ENCODE measurements around the gene SRRT.

The SRRT gene

GRCh38 chr7:100874577-100875355, at the start of gene SRRT:
SRRT (plus strand) TSS chr7:100875103; CDS start chr7:100875591, 488 bp downstream.
- TF ChIP-seq POLR2A (IDR thresholded peaks at IDR 0.05; ENCODE audit: low read depth, low read length), result peak; percentile 84
- no peak for FAIRE-seq

DNA sequence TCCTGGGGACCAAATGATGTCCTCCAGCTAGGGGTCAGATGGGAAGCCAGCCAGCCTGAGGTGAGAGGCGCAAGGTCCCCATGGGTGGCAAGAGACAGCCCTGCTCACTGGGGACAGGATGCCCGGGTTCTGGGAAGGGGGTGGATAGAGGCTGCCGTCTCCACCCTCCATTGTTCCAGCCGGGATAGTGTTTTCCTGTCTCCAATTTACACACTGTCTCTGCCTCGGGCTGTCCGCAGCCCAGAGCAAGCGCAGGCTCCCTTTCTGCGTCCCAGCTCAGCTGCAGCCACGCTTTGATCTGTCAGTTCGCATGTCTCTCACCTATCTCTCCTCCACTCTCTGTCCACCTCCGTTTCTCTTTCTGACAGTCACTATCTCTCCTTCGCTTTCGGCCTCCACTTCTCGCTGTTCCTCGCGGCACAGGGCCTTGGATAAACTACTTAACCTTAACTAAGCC, 49.7 kb upstream of the SRRT start:
- no peak for FAIRE-seq
- no peak for DNase-seq (ENCODE audit: insufficient read length, low spot score)
- no peak for TF ChIP-seq POLR2A (IDR thresholded peaks at IDR 0.05; ENCODE audit: low read depth, low read length)

More at GRCh38 chr7:100874577-100875355, at the start of gene SRRT:
- DNase-seq (ENCODE audit: insufficient read length, low spot score), result peak; percentile 86

- no peak for DNase-seq (ENCODE audit: insufficient read length, low spot score)
- FAIRE-seq, result no peak
- TF ChIP-seq POLR2A (IDR thresholded peaks at IDR 0.05; ENCODE audit: low read depth, low read length), result no peak
Measured at GRCh38 chr7:100825751-100826513, 49.0 kb upstream of the SRRT start.

DNA sequence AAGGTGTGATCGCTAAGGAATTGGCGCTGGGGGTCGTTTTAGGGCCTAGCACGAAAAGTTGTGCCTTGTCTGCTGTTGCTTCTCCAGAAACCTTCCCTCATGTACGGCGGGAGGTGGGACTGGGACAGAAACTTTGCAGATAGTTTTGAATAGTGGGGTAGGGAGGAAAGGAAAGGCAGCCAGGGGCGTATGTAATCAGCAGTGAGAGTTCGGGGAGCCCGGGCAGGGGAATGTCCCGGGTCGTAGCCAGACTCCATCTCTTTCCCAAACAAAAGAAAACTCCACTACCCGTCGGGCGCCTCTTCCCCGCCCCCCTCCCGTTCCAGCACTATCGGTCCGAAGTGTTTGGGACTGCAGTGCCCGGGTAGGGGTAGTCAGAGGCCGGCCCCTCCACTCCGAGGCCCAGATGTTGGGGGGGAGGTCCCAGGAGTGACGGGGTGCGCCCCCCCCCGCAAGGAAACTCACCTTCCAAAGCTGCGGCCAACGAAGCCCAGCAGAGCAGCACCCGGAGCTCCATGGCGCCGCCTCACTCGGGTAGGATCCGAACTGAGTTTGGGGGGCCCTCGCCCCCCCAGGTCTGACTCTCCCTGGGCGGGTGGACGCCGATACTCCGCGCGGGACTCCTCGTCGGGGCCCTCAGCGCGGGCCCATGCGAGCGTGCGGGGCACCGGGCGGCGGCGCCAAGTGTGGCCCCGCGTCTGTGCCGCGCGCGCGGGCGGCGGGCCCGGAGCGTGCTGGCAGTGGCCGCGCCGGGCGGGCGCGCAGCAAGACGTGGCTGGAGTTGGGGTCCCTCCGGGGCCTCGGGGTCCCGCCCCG, 48.2 kb upstream of the SRRT start:
- no peak for DNase-seq (ENCODE audit: insufficient read length, low spot score)
- no peak for TF ChIP-seq POLR2A (IDR thresholded peaks at IDR 0.05; ENCODE audit: low read depth, low read length)
- FAIRE-seq, result no peak

DNA sequence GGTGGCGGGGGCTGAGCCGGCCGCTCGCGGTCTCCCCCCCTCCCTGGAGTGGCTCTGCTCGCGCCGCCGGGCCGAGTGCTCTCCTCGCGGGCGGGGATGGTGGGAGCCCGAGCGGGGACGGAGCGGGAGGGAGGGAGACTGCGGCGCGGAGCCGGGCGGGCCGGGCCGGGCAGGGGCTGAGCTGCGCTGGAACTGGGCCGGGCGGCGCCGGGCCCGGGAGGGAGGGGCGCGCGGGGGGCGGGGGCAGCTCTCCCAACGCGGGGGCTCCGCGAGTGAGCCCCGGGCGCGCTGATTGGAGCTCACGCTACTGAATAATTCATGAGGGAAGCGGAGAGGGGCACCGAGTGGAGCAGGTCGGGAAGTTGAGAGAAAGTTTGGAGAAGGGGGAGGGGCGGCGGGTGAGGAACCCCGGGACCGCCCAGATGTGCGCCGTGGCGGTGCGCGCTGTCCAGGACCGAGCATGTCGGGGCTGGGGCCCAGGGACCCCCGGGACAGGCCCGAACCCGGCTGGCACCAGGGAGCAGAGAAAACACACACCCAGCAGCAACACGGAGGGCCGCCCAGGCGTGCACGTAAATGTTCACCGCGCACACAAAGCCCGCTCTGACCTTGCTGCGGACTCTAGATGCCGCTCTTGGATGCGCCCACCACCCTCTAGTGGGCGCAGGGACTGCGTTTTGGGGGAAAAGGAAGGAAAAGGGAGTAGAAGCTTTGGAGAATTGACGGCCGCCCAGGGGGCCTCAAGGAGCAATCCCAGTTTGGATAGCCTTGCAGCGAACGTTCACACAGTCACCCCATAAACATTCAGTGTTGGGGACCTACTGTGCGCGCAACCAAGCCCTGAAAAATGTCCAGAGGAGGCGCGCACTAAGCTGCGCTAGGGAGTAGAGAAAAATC, 47.3 kb upstream of the SRRT start, which contains the start of gene EPHB4:
Gene EPHB4 (minus strand): TSS at position 194 of the 897 bp plus-strand sequence. CDS start 493 bp downstream, outside the sequence.
- DNase-seq (ENCODE audit: insufficient read length, low spot score) (peak; percentile 81), FAIRE-seq (no peak)
- peak; percentile 39; the same call in 1 of the 2 replicates for TF ChIP-seq POLR2A (IDR thresholded peaks at IDR 0.05; ENCODE audit: low read depth, low read length)

GRCh38 chr7:100829150-100829716, 45.7 kb upstream of the SRRT start:
- DNase-seq (ENCODE audit: insufficient read length, low spot score), result no peak
- TF ChIP-seq POLR2A (IDR thresholded peaks at IDR 0.05; ENCODE audit: low read depth, low read length), result no peak
- FAIRE-seq, result no peak

GRCh38 chr7:100830396-100830795, 44.5 kb upstream of the SRRT start:
- DNase-seq (ENCODE audit: insufficient read length, low spot score), result no peak
- FAIRE-seq, result no peak
- TF ChIP-seq POLR2A (IDR thresholded peaks at IDR 0.05; ENCODE audit: low read depth, low read length), result no peak

DNA sequence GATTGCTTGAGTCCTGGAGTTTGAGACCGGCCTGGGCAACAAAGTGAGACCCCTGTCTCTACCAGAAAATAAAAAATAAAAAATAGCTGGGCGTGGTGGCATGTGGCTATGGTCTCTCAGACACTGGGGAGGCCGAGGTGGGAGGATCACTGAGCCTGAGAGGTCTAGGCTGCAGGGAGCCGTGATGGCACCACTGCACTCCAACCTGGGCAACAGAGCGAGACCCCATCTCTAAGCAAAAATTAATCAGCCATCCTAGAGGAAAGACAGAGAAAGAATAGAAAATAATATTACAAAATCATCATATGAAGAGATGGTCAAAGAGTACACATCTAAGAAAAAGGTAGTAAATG, 42.6 kb upstream of the SRRT start:
- no peak for DNase-seq (ENCODE audit: insufficient read length, low spot score)
- no peak for TF ChIP-seq POLR2A (IDR thresholded peaks at IDR 0.05; ENCODE audit: low read depth, low read length)
- no peak for FAIRE-seq

DNA sequence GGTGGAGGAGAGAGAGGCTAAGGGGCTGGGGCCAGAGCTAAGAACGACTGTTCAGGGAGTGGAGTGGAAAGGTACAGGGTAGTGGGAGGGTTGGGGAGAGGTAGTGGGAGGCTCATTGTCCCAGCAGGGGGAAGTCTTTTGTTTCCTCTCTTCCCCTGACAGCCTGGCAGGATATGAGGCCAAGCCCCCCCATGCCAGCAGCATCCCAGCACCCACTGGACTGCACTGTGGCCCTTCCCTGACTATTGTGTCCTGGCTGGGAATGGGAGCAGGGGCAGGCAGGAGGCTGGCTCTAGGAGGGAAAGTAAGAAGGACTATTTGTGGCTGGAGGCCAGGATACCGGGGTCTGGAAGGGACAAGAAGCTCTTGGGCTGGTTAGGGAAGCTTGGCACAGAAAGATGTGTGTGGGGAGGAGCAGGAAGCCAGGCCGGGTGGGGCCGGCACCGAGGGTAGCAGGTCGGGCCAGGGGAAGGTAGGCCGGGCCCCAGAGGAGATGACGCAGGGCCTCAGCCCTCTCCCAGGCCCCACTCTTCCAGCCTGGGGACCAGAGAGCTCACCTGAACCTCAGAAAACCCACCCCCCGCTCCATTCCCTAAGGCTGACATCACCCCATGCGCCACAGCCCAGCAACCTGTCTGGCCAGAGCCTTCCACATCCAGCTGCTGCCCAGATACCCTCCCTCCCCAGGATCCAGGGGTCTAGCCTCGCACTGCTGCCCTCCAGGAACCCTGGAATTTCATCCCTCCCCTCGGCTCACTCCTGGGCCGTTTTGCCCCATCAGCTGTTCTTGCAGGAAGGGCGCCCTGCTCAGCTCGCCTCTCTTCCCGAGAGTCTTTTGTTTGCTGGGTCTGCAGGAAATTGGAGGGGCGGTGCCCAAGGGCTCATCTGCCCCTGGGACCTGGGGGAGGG, 38.7 kb upstream of the SRRT start:
- no peak for TF ChIP-seq POLR2A (IDR thresholded peaks at IDR 0.05; ENCODE audit: low read depth, low read length)
- FAIRE-seq (no peak), DNase-seq (ENCODE audit: insufficient read length, low spot score) (no peak)

DNA sequence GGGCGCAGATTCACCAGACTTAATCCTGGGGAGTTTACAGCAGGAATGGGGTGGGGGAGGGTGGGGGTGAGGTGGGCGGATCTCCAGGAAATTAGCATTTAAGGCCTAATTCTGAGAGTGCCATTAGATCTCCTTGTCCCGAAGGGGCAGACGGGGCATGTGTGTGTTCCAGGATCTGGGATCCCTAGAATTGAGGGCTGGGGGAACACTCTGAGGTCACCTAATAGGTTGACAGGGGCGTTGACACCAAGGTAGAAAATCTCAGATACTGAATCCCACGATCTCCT, 38.1 kb upstream of the SRRT start:
- no peak for TF ChIP-seq POLR2A (IDR thresholded peaks at IDR 0.05; ENCODE audit: low read depth, low read length)
- FAIRE-seq, result no peak

GRCh38 chr7:100837099-100837836, 37.6 kb upstream of the SRRT start:
- FAIRE-seq (no peak), DNase-seq (ENCODE audit: insufficient read length, low spot score) (peak; percentile 72)

More for the DNA sequence above, 38.1 kb upstream of the SRRT start:
- no peak for DNase-seq (ENCODE audit: insufficient read length, low spot score)

More at GRCh38 chr7:100837099-100837836, 37.6 kb upstream of the SRRT start:
- TF ChIP-seq POLR2A (IDR thresholded peaks at IDR 0.05; ENCODE audit: low read depth, low read length), result peak; percentile 54; the same call in 1 of the 2 replicates

Measured in H54 (cell line).